K562 (cell line): ENCODE data around the gene ZNF649. TPM values are rescaled to one million over a fixed set of nuclear protein-coding genes. Genes with fewer than 3 reads are reported as not detected.

Experiments used
- BRF1 ChIP-seq: IDR thresholded peaks from 3 replicates; pipeline ENCODE4 v1.6.1; 2011; ENCODE audit warnings: borderline replicate concordance, mild to moderate bottlenecking; ENCODE audit not compliant: insufficient read length; ENCODE audit errors: extremely low read depth
- CREM ChIP-seq: IDR thresholded peaks from 2 replicates; pipeline ENCODE4 v1.6.1; 2014; ENCODE audit warnings: antibody characterized with exemption, low read depth
- EGR1 ChIP-seq: fragments of 450-650 bp; conservative IDR thresholded peaks from 2 replicates; pipeline ENCODE4 v1.6.1; 2017; ENCODE audit warnings: mild to moderate bottlenecking
- GABPB1 ChIP-seq: sonication (generic); formaldehyde crosslinking; IDR thresholded peaks from 2 replicates; pipeline ENCODE4 v1.8.0; 2022; ENCODE audit warnings: mild to moderate bottlenecking, missing genetic modification reagents
- MAZ ChIP-seq, 2 experiments: fragments of 450-650 bp in 1 of 2; sonication (generic) in 1 of 2; formaldehyde crosslinking; IDR thresholded peaks in 1 of 2; conservative IDR thresholded peaks in 1 of 2; 2 replicates each; pipeline versions ENCODE4 v1.4.0 to v1.5.0; 2020; ENCODE audit warnings: mild to moderate bottlenecking in 1 of 2, missing genetic modification reagents in 1 of 2
- POLR2A ChIP-seq: fragments of 450-650 bp; conservative IDR thresholded peaks from 2 replicates; pipeline ENCODE4 v1.6.1; 2016
- SIN3A ChIP-seq, 2 experiments: fragments of 150-350 bp in 1 of 2; IDR thresholded peaks; 2 replicates each; pipeline ENCODE4 v1.6.1; 2011 to 2016; ENCODE audit warnings: borderline replicate concordance in 2 of 2, low read depth in 2 of 2, low read length in 2 of 2, mild to moderate bottlenecking in 2 of 2, moderate library complexity in 2 of 2; ENCODE audit not compliant: control insufficient read depth in 1 of 2
- SOX6 ChIP-seq: fragments of 450-650 bp; IDR thresholded peaks from 2 replicates; pipeline ENCODE4 v1.6.1; 2014; ENCODE audit warnings: mild to moderate bottlenecking
- TAF1 ChIP-seq: IDR thresholded peaks from 2 replicates; pipeline ENCODE4 v1.6.1; 2011; ENCODE audit warnings: mild to moderate bottlenecking, low read length, moderate library complexity; ENCODE audit not compliant: insufficient read depth, control insufficient read depth, severe bottlenecking; ENCODE audit errors: extremely low read depth
- TCF7L2 ChIP-seq: fragments of 150-350 bp; IDR thresholded peaks from 2 replicates; pipeline ENCODE4 v1.6.1; 2016; ENCODE audit warnings: low read depth, mild to moderate bottlenecking, low read length, moderate library complexity
- TFAP4 ChIP-seq: sonication (generic); formaldehyde crosslinking; IDR thresholded peaks from 2 replicates; pipeline ENCODE4 v1.8.0; 2022; ENCODE audit warnings: missing genetic modification reagents, mild to moderate bottlenecking, moderate library complexity, borderline replicate concordance
- TRIM24 ChIP-seq, 2 experiments: fragments of 450-650 bp; IDR thresholded peaks; 2 replicates each; pipeline ENCODE4 v1.6.1; 2016
- ZBTB17 ChIP-seq: fragments of 450-650 bp; formaldehyde crosslinking; IDR thresholded peaks from 2 replicates; pipeline ENCODE4 v1.4.0; 2020; ENCODE audit warnings: mild to moderate bottlenecking
- ZNF407 ChIP-seq: fragments of 450-650 bp; IDR thresholded peaks from 2 replicates; pipeline ENCODE4 v1.6.1; 2016; ENCODE audit warnings: low read depth
- ZNF511 ChIP-seq: sonication (generic); formaldehyde crosslinking; IDR thresholded peaks from 2 replicates; pipeline ENCODE4 v1.8.0; 2022; ENCODE audit warnings: mild to moderate bottlenecking, missing genetic modification reagents
- polyA plus RNA-seq, 8 experiments: library from polyadenylated mRNA; depleted of rRNA in 4 of 8; stranded (reverse) in 5 of 8; unstranded in 3 of 8; fragments of >200 nt; fragmentation: Nextera tagmentation in 2 of 8; fragmentation: Illumina TruSeq in 1 of 8; extraction: Ambion mirVana in 2 of 8; extraction: Trizol in 1 of 8; gene quantifications; 2 replicates each; pipeline versions ENCODE4 v1.2.1 to v1.2.3, GENCODE V29; 2011 to 2014; ENCODE audit warnings: inconsistent platforms in 1 of 8, missing spikeins in 1 of 8
- total RNA-seq, 7 experiments: library from RNA; depleted of rRNA in 6 of 7; stranded (reverse); fragments of >200 nt in 6 of 7; fragmentation: Illumina TruSeq in 2 of 7; extraction: Trizol in 2 of 7; gene quantifications; 2 replicates each; pipeline versions ENCODE4 v1.2.1 to v1.2.3, GENCODE V29; 2011 to 2021; ENCODE audit warnings: low replicate concordance in 1 of 7

The ZNF649 gene
- total and polyA plus RNA-seq, 9 of the 15 experiments (the other 6 are each of a cell fraction or from before 2014, with no cell fraction given), result 1.4 to 14.9 (median 8.3) TPM

GRCh38 chr19:51926784-51927741 is 22.2 kb upstream of the ZNF649 start, which contains the start of gene ZNF613 (continued):
- TF ChIP-seq ZNF407 (peak; percentile 97), TAF1 (peak; percentile 35), BRF1 (no peak), ZBTB17 (CRISPR knock-in tag) (peak; percentile 92), MAZ (CRISPR knock-in tag; conservative IDR thresholded peaks at IDR 0.05 in 1 of 2, IDR thresholded peaks at IDR 0.05 in 1 of 2) (peak in 1 of 2 experiments; percentile 44; a peak in 2 of 4 replicates), POLR2A (peak; percentile 62), SOX6 (peak; percentile 42; the same call in 1 of the 2 replicates), TFAP4 (CRISPR knock-in tag) (peak; percentile 57; the same call in 1 of the 2 replicates), ZNF511 (CRISPR knock-in tag) (0 out of 2 replicates have a peak, but pooled peaks have one; percentile 61), TRIM24 (IDR thresholded peaks at IDR 0.05) (peak in 1 of 2 experiments; percentile 29; a peak in 2 of 4 replicates), GABPB1 (CRISPR knock-in tag) (peak; percentile 66; the same call in 1 of the 2 replicates), SIN3A (IDR thresholded peaks at IDR 0.05; ENCODE audit: borderline replicate concordance in 2 of 2, control insufficient read depth in 1 of 2, low read depth in 2 of 2, low read length in 2 of 2) (peak in 1 of 2 experiments; percentile 30; a peak in 1 of 4 replicates), EGR1 (peak; percentile 31; the same call in 1 of the 2 replicates), CREM (peak; percentile 81), TCF7L2 (peak; percentile 77)
